ENCODE results near the gene AFDN. TPM values are rescaled to one million over a fixed set of nuclear protein-coding genes. Genes with fewer than 3 reads are reported as not detected.

The AFDN gene
- total RNA-seq, 2 experiments from 2014 or later = 38.7 to 94.6 TPM

GRCh38 chr6:167861424-167861823, 34.7 kb downstream of the AFDN start:
- ATAC-seq (no peak), DNase-seq (no peak)
- Mint-ChIP-seq H3K36me3 (no peaks in the 10 kb centered on the region), H3K9me3 (ENCODE audit: low read depth) (no peaks in the 10 kb centered on the region), H3K4me3 (no peak overlapping the region), H3K27me3 (peaks cover 14% of the 10 kb centered on the region), H3K27ac (no peak overlapping the region), H3K4me1 (peaks cover 8% of the 10 kb centered on the region)
- CTCF ChIA-PET = interaction anchor here (0.7 to 1.6 kb wide), 2 partner anchors 9 to 512 kb away, joined by 3 read pairs; no protein-coding TSS in a partner anchor

GRCh38 chr6:167863897-167864296, 37.2 kb downstream of the AFDN start:
- ATAC-seq (no peak), DNase-seq (no peak)
- Mint-ChIP-seq H3K36me3 (no peaks in the 10 kb centered on the region), H3K9me3 (ENCODE audit: low read depth) (no peaks in the 10 kb centered on the region), H3K4me3 (no peak overlapping the region), H3K4me1 (peaks cover 1% of the 10 kb centered on the region), H3K27ac (no peak overlapping the region), H3K27me3 (peaks cover 6% of the 10 kb centered on the region)
- CTCF ChIA-PET = no interaction called here

- H3K4me1 Mint-ChIP-seq = no peaks in the 10 kb centered on the region
- no peaks in the 10 kb centered on the region for H3K9me3 Mint-ChIP-seq (ENCODE audit: low read depth)
- H3K36me3 Mint-ChIP-seq = peaks cover 2% of the 10 kb centered on the region
- no peaks in the 10 kb centered on the region for H3K27me3 Mint-ChIP-seq
- no peak for DNase-seq
- no peak overlapping the region for H3K4me3 Mint-ChIP-seq
- ATAC-seq = no peak
- H3K27ac Mint-ChIP-seq = no peak overlapping the region
- CTCF ChIA-PET = no interaction called here
These were observed 39.9 kb downstream of the AFDN start for GRCh38 chr6:167866642-167867041.

GRCh38 chr6:167870321-167870720, 43.6 kb downstream of the AFDN start:
- ATAC-seq (no peak), DNase-seq (no peak)
- H3K36me3 Mint-ChIP-seq = peaks cover 2% of the 10 kb centered on the region
- no peak overlapping the region for H3K27ac Mint-ChIP-seq
- no peaks in the 10 kb centered on the region for H3K27me3 Mint-ChIP-seq
- no peaks in the 10 kb centered on the region for H3K4me1 Mint-ChIP-seq
- H3K4me3 Mint-ChIP-seq = no peak overlapping the region
- no peaks in the 10 kb centered on the region for H3K9me3 Mint-ChIP-seq (ENCODE audit: low read depth)
- CTCF ChIA-PET = interaction anchor here (1.1 to 1.3 kb wide), 2 partner anchors 11 to 18 kb away, joined by 3 read pairs; no protein-coding TSS in a partner anchor

- Mint-ChIP-seq H3K27me3 (no peaks in the 10 kb centered on the region), H3K4me3 (no peak overlapping the region), H3K9me3 (ENCODE audit: low read depth) (no peaks in the 10 kb centered on the region), H3K4me1 (no peaks in the 10 kb centered on the region), H3K36me3 (peaks cover 2% of the 10 kb centered on the region), H3K27ac (no peak overlapping the region)
- CTCF ChIA-PET = no interaction called here
- DNase-seq (no peak), ATAC-seq (no peak)
These were observed 46.0 kb downstream of the AFDN start for GRCh38 chr6:167872538-167873210.

GRCh38 chr6:167877994-167878779, 51.5 kb downstream of the AFDN start:
- DNase-seq (no peak), ATAC-seq (no peak)
- Mint-ChIP-seq H3K9me3 (ENCODE audit: low read depth) (no peaks in the 10 kb centered on the region), H3K27ac (no peak overlapping the region), H3K36me3 (peaks cover 4% of the 10 kb centered on the region), H3K4me1 (no peaks in the 10 kb centered on the region), H3K4me3 (no peak overlapping the region), H3K27me3 (peaks cover 4% of the 10 kb centered on the region)
- CTCF ChIA-PET = interaction anchor here (0.7 kb wide), 1 partner anchor 21 kb away, joined by 3 read pairs; no protein-coding TSS in a partner anchor

- DNase-seq (no peak), ATAC-seq (no peak)
- H3K4me1 Mint-ChIP-seq = no peaks in the 10 kb centered on the region
- H3K9me3 Mint-ChIP-seq (ENCODE audit: low read depth) = no peaks in the 10 kb centered on the region
- H3K27ac Mint-ChIP-seq = no peak overlapping the region
- H3K27me3 Mint-ChIP-seq = peaks cover 4% of the 10 kb centered on the region
- H3K36me3 Mint-ChIP-seq = peaks cover 4% of the 10 kb centered on the region
- CTCF ChIA-PET = no interaction called here
- no peak overlapping the region for H3K4me3 Mint-ChIP-seq
These were observed 52.9 kb downstream of the AFDN start for GRCh38 chr6:167879612-167880011.

- DNase-seq (no peak), ATAC-seq (no peak)
- Mint-ChIP-seq H3K4me3 (no peak overlapping the region), H3K4me1 (no peaks in the 10 kb centered on the region), H3K27ac (no peak overlapping the region), H3K36me3 (peaks cover 4% of the 10 kb centered on the region), H3K9me3 (ENCODE audit: low read depth) (no peaks in the 10 kb centered on the region), H3K27me3 (peaks cover 4% of the 10 kb centered on the region)
- CTCF ChIA-PET = no interaction called here
These were observed 54.6 kb downstream of the AFDN start for GRCh38 chr6:167881327-167881726.

GRCh38 chr6:167882244-167882643, 55.5 kb downstream of the AFDN start:
- Mint-ChIP-seq H3K36me3 (peaks cover 4% of the 10 kb centered on the region), H3K9me3 (ENCODE audit: low read depth) (no peaks in the 10 kb centered on the region), H3K4me1 (no peaks in the 10 kb centered on the region), H3K4me3 (no peak overlapping the region), H3K27ac (no peak overlapping the region), H3K27me3 (peaks cover 4% of the 10 kb centered on the region)
- DNase-seq (no peak), ATAC-seq (no peak)
- CTCF ChIA-PET = no interaction called here

GRCh38 chr6:167888098-167888497, 61.4 kb downstream of the AFDN start:
- H3K36me3 Mint-ChIP-seq = no peaks in the 10 kb centered on the region
- CTCF ChIA-PET = interaction anchor here (0.9 kb wide), 1 partner anchor 18 kb away, joined by 3 read pairs; no protein-coding TSS in a partner anchor
- no peak overlapping the region for H3K27ac Mint-ChIP-seq
- H3K27me3 Mint-ChIP-seq = no peaks in the 10 kb centered on the region
- no peaks in the 10 kb centered on the region for H3K4me1 Mint-ChIP-seq
- DNase-seq = no peak
- no peak overlapping the region for H3K4me3 Mint-ChIP-seq
- ATAC-seq = no peak
- H3K9me3 Mint-ChIP-seq (ENCODE audit: low read depth) = no peaks in the 10 kb centered on the region

- no peaks in the 10 kb centered on the region for H3K27me3 Mint-ChIP-seq
- no peak overlapping the region for H3K27ac Mint-ChIP-seq
- no peak overlapping the region for H3K4me3 Mint-ChIP-seq
- DNase-seq = no peak
- no peaks in the 10 kb centered on the region for H3K36me3 Mint-ChIP-seq
- H3K9me3 Mint-ChIP-seq (ENCODE audit: low read depth) = no peaks in the 10 kb centered on the region
- peak; percentile 70 for ATAC-seq
- no peaks in the 10 kb centered on the region for H3K4me1 Mint-ChIP-seq
- CTCF ChIA-PET = no interaction called here
These were observed 66.4 kb downstream of the AFDN start for GRCh38 chr6:167892835-167893815.

GRCh38 chr6:167894965-167895364, 68.3 kb downstream of the AFDN start:
- CTCF ChIA-PET = no interaction called here

GRCh38 chr6:167896648-167897047, 69.9 kb downstream of the AFDN start:
- Mint-ChIP-seq H3K27me3 (no peaks in the 10 kb centered on the region), H3K27ac (no peak overlapping the region), H3K4me1 (no peaks in the 10 kb centered on the region), H3K9me3 (ENCODE audit: low read depth) (no peaks in the 10 kb centered on the region), H3K4me3 (no peak overlapping the region), H3K36me3 (no peaks in the 10 kb centered on the region)
- DNase-seq = no peak
- no peak for ATAC-seq
- CTCF ChIA-PET = no interaction called here

More at GRCh38 chr6:167894965-167895364, 68.3 kb downstream of the AFDN start:
- H3K36me3 Mint-ChIP-seq = no peaks in the 10 kb centered on the region
- no peak overlapping the region for H3K4me3 Mint-ChIP-seq
- ATAC-seq (no peak), DNase-seq (no peak)
- H3K27me3 Mint-ChIP-seq = no peaks in the 10 kb centered on the region
- H3K4me1 Mint-ChIP-seq = no peaks in the 10 kb centered on the region
- no peak overlapping the region for H3K27ac Mint-ChIP-seq
- no peaks in the 10 kb centered on the region for H3K9me3 Mint-ChIP-seq (ENCODE audit: low read depth)

All from activated CD8-positive, alpha-beta memory T cell treated with anti-CD3 and anti-CD28 coated beads, Interleukin-2, amount 10 ng/mL, durations not matched to agents 7 days and 5 days (primary cell).